Osteocyte (in vitro differentiated cells): ENCODE measurements around the gene SENP6. TPM values are rescaled to one million over a fixed set of nuclear protein-coding genes. Genes with fewer than 3 reads are reported as not detected.

Experiments
- DNase-seq: peaks from one replicate; pipeline ENCODE4 v3.0.0; 2021; ENCODE audit warnings: mixed read lengths; ENCODE audit not compliant: unreplicated experiment; ENCODE audit errors: extremely low spot score
- H3K27ac Mint-ChIP-seq: one replicate; pipeline ENCODE4 v1.8.0; 2021; ENCODE audit warnings: mild to moderate bottlenecking, mixed read lengths; ENCODE audit not compliant: unreplicated experiment
- H3K27me3 Mint-ChIP-seq: one replicate; pipeline ENCODE4 v1.8.0; 2021; ENCODE audit warnings: mixed read lengths; ENCODE audit not compliant: unreplicated experiment
- H3K36me3 Mint-ChIP-seq: one replicate; pipeline ENCODE4 v1.8.0; 2021; ENCODE audit warnings: mixed read lengths; ENCODE audit not compliant: unreplicated experiment
- H3K4me1 Mint-ChIP-seq: one replicate; pipeline ENCODE4 v1.8.0; 2021; ENCODE audit warnings: mixed read lengths; ENCODE audit not compliant: unreplicated experiment
- H3K4me3 Mint-ChIP-seq: one replicate; pipeline ENCODE4 v1.8.0; 2021; ENCODE audit warnings: mild to moderate bottlenecking, moderate library complexity, mixed read lengths; ENCODE audit not compliant: unreplicated experiment
- H3K9me3 Mint-ChIP-seq: one replicate; pipeline ENCODE4 v1.8.0; 2021; ENCODE audit warnings: mixed read lengths; ENCODE audit not compliant: unreplicated experiment
- total RNA-seq: library from RNA; stranded (reverse); gene quantifications from 2 replicates; pipeline ENCODE4 v1.2.1, GENCODE V29; 2021
- TF ChIP-seq, protein P1 (sequence below): fragments of 200-600 bp; sonication (generic); IDR thresholded peaks from 2 replicates; pipeline ENCODE4 v1.5.0; 2021; ENCODE audit warnings: antibody characterized with exemption, mild to moderate bottlenecking, moderate library complexity

SENP6 gene
- total RNA-seq, 1 donor from 2014 or later, result 101 TPM

DNA sequence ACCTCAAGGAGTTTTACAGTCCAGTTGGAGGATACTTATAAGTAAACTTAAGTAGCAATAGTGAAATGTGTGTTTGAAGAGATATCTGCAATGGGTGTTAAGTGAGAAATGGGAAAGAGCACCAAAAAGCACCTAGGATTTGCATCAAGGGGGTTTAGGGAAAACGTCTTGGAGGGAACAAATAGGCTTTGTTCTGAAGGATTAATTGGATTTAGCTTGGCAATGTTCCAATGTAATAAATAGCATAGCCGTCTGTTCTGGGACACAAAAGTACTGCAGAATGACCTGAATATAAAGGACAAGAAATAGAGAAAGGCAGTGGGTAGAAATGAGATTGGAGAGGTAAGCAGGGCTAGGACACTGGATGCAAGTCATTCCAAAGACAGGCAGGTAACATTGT, 144.5 kb downstream of the SENP6 start:
- H3K4me3 Mint-ChIP-seq, result no peak overlapping the region
- H3K4me1 Mint-ChIP-seq, result peaks cover 24% of the 10 kb centered on the region
- H3K36me3 Mint-ChIP-seq, result no peaks in the 10 kb centered on the region
- H3K27ac Mint-ChIP-seq, result no peak overlapping the region
- H3K9me3 Mint-ChIP-seq, result no peaks in the 10 kb centered on the region
- no peaks in the 10 kb centered on the region for H3K27me3 Mint-ChIP-seq
- TF ChIP-seq, protein P1, sequence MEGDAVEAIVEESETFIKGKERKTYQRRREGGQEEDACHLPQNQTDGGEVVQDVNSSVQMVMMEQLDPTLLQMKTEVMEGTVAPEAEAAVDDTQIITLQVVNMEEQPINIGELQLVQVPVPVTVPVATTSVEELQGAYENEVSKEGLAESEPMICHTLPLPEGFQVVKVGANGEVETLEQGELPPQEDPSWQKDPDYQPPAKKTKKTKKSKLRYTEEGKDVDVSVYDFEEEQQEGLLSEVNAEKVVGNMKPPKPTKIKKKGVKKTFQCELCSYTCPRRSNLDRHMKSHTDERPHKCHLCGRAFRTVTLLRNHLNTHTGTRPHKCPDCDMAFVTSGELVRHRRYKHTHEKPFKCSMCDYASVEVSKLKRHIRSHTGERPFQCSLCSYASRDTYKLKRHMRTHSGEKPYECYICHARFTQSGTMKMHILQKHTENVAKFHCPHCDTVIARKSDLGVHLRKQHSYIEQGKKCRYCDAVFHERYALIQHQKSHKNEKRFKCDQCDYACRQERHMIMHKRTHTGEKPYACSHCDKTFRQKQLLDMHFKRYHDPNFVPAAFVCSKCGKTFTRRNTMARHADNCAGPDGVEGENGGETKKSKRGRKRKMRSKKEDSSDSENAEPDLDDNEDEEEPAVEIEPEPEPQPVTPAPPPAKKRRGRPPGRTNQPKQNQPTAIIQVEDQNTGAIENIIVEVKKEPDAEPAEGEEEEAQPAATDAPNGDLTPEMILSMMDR, result no peak
- DNase-seq, result no peak

DNA sequence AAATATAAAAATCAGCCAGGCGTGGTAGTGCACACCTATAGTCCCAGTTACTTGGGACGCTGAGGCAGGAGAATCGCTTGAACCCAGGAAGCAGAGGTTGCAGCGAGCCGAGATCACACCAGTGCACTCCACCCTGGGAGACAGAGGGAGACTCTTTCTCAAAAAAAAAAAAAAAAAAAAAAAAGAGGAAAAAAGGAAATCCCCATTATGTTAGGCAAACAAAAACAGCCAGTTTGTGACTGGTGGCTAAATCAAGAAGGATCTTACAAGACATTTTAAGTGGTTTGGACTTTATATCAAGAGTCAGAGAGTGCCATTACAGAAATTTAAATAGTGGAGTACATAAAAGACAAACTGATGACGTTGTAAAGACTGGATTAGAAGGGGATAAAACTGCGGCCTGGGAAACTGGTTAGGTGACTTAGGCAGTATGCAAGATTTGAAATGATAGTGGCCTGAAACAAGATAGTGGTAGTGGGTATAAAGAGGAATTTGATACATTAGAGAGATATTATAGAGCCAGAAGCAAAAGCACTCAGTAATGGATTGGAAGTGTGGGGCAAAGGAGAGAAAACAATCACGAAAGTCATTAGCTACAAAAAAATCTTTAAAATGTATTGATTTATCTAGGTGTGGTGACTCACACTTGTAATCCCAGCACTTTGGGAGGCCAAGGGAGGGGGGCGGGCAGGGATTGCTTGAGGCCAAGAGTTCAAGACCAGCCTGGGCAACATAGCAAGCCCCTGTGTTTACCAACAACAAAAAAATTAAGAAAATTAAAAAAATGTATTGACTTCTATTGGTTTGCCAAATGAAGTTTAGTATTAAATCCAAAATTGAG, 145.7 kb downstream of the SENP6 start:
- TF ChIP-seq, protein P1, result no peak
- no peaks in the 10 kb centered on the region for H3K36me3 Mint-ChIP-seq
- H3K27me3 Mint-ChIP-seq, result no peaks in the 10 kb centered on the region
- peaks cover 33% of the 10 kb centered on the region for H3K4me1 Mint-ChIP-seq
- no peaks in the 10 kb centered on the region for H3K9me3 Mint-ChIP-seq
- no peak for DNase-seq
- peak overlapping the region; percentile 20 for H3K27ac Mint-ChIP-seq
- peak overlapping the region; percentile 31 for H3K4me3 Mint-ChIP-seq

DNA sequence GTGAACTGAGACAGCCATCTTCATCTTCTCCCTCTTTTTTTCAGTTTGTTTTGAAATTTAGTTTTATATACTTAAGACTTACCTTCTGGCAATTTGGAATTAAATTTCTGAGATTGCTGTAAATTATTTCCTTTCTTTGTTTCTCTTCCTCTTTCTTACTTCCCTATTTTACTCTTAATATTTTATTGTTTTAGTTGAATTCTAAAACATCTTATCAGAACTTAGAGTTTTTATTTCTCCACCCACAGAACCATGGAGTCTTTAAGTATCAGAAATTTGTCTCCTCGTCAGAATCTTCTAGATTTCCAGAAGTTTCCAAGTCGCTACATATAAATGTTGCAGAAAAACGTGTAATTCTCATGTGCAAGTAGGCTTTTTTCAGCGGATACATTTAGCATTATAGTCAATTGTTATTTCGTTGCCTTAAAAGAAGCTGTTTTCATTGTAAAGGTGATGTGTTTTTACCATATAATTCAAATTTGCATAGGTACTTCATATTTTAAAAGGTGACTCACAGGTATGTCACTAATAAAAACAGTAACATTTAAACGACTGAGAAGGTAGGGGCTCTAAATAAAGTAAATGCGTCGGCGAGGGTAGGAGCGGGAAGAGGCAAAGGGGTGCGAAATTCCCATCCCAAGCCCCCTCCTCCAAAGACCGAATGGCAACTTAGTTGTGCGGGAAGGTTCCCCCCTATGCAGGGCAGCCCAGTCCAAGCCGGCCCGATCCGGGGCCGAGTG, 146.5 kb downstream of the SENP6 start:
- H3K9me3 Mint-ChIP-seq, result no peaks in the 10 kb centered on the region
- TF ChIP-seq, protein P1, result no peak
- H3K27me3 Mint-ChIP-seq, result no peaks in the 10 kb centered on the region
- H3K4me1 Mint-ChIP-seq, result peaks cover 40% of the 10 kb centered on the region
- no peak for DNase-seq
- H3K36me3 Mint-ChIP-seq, result no peaks in the 10 kb centered on the region
- peak overlapping the region; percentile 97 for H3K27ac Mint-ChIP-seq
- H3K4me3 Mint-ChIP-seq, result peak overlapping the region; percentile 85

DNA sequence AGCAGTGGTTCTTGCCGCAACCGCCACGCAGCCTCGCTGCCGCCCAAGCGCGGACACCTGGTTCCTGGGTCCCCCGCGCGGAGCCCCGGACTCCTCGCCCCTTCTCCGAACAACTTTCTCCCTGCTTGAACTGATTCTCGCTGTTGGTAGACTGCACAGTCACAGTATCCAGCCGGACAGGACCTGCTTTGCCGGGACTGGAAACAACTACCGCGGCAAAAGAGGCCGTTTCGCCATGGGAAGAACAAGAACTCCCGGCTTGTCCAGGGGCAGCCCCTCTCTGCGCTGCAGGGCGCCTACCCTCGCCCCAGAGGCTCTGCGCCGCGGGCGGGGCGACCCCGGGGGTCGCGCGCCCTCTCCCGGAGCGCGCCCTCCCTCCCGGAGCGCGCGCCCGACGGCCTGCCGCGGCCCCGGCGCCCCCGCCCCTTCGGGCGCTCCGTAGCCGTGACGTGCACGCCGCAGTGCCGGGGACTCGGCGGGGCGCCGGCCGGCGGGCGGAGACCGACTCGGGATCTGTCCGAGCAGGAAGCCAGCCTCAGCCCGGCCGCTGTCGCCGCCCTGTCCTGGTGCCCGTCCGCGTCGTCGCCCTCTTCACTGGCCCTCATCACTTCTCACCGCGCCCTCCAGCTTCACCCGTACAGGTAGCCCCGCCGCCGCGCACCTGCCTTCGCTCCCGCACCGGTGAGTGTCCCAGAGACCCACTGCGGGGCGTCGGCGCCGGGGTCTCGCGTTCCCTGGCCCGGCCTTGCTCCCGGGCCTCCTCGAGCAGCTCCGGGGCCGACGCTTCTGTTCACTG, 147.3 kb downstream of the SENP6 start, which contains the start of gene MYO6:
TSS of gene MYO6 (plus strand) at position 497 of the 796 bp plus-strand sequence. CDS start 68,309 bp downstream, outside the sequence.
- DNase-seq, result peak; percentile 94
- no peaks in the 10 kb centered on the region for H3K9me3 Mint-ChIP-seq
- peaks cover 46% of the 10 kb centered on the region for H3K4me1 Mint-ChIP-seq
- no peaks in the 10 kb centered on the region for H3K36me3 Mint-ChIP-seq
- TF ChIP-seq, protein P1, result peak; percentile 4
- H3K27me3 Mint-ChIP-seq, result no peaks in the 10 kb centered on the region
- peak within 1 kb of the TSS; percentile 97 for H3K27ac Mint-ChIP-seq
- H3K4me3 Mint-ChIP-seq, result peak within 1 kb of the TSS; percentile 94
